ENCODE measurements around the gene CYSTM1.
"Not testable (repeated sequence)": the region's sequence is repeated elsewhere in the genome, so short reads cannot be mapped to it uniquely, and the experiment has no call there.

Gene CYSTM1

DNA sequence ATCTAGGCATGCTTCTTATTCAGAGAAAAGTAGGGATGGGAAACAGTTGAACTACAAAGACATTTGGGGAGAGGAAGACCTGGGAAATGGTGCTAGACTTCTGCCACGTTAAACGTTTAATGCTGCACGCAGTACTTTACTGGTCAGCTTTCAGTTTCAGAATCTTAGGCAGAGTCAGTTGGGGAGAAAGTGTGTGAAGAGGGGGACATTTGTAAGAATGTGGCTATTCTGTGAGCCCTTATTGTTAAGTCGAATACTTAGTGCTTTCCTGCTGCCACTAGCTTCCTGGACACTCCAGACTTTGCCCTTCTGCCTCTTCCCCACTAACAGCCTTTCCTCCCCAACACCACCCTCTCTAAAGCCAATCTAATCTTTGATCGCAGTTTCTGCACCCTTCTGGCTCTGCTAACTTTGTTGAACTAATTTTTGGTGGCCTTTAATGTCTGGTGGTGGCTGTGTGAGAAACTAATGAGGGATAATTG is 6.1 kb downstream of the CYSTM1 start:
- DNase-seq: no peak

DNA sequence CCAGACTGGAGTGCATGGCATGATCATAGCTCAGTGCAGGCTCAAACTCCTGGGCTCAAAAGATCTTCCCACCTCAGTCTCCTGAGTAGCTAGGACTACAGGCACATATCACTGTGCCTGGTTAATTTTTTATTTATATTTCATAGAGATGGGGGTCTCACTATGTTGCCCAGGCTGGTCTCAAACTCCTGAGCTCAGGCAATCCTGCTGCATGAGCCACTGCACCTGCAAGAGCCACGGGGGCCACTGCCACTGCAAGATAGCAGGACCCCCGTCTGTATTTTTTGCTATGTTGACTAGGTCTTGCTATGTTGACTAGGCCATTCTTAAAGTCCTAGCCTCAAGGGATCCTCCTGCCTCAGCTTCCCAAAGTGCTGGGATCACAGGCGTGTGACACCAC is 6.5 kb downstream of the CYSTM1 start:
- no peak for DNase-seq

DNA sequence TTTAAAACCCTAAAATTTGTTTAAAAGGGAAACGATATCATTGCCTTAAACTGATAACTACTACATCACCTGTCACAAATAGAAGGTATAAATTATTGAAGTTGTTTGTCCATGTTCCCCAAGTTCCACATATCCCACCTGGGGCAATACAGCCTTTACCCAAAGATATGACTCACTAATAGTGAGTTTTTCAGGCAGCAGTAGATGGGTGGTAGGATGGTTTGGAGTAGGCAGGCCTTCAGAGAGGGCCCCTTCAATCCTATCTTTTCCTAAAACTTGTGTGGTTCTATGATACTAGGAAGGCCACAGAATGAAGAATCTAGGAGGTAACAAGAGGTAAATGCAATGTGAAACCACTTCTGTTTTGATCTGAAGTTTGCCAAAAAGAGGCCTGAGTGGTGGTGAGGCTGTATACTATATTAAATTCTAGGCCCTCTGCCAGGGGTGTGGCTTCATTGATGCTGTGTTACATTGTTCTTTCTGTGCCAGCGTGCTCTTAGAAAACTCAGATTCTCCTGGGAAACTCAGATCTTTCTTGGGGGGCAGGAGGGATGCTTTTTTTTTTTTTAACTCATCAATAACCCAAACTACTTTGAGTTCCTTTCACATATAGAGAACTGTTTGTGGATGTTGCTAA is 7.2 kb downstream of the CYSTM1 start:
- no peak for DNase-seq

DNA sequence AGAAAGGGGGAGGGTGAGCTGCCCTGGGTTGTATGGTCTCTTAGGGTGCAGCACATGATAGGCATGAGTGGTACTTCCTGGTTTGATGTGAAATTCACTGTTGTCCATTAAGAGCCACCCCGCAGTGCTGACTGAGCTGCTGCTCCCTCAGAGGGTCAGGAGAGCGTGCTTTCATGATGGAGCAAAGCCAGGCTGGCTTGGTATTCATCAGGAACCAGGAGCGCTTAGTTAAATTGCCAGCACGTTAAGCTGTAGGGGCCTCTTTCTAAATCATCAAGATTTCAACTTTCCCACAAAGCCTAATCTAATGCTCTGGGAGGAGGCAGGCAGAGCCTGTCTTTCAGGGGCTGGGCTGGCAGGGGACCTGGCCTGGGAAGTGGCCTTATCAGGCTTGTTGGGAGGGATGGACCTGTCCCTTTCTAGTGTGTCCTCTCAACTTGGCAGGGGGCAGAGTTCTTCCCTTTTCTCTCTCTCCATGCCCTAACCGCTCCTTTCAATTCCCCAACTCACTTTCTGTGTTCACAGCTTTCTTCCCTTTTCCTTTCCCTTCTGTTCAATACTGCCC is 7.9 kb downstream of the CYSTM1 start:
- DNase-seq: no peak

DNA sequence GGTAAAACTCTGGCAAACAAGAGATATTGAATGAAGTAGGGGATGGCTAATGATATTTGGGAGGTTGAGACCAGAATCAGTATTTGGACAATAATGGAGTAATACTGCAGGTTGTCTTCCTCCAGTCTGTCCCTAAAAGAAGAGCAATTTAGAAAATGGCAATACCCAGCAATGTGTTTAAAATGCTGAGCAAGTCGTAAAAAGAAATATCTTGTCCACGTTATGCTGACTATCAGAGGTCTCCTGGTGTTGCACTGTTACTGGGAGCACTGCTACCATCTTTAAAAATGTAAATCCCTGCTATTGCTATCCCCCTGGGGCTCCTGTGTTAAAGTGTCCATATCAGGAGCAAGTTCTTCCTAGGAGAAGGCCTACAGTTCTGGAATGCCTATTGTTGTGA is 10.4 kb downstream of the CYSTM1 start:
- DNase-seq: no peak

DNA sequence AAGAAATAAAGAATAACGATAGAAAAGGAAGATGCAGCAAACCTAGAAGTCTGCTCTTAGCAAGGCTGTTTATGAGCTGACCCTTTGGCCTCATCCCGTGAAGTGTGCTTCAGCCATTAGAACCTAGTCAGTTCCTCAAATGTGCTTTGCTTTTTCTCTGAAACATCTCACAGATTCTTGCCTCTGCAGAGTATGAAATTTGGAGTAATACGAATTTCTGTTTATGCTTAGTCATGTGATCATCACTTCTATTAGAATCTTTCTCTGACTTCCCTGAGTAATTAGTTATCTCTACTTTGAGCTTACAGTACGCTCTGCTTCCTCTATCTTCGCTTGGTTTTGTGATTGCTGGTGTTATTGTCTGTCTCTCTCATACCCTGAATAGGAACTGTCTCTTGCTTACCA is 11.3 kb downstream of the CYSTM1 start:
- no peak for DNase-seq

DNA sequence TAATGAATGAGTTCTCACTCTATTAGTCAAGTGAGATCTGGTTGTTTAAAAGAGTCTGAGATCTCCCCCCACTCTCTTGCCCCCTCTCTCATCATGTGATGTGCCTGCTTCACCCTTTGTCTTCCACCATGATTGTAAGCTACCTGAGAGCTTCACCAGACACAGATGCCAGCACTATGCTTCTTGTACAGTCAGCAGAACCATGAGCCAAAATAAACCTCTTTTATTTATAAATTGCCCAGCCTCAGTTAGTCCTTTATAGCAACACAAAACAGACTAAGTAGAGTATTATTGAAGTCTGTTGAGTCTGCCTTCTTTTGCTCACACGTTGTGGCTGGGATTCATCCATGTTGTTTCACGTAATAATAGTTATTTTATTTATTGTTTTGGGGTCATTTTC is 14.3 kb downstream of the CYSTM1 start:
- no peak for DNase-seq

DNA sequence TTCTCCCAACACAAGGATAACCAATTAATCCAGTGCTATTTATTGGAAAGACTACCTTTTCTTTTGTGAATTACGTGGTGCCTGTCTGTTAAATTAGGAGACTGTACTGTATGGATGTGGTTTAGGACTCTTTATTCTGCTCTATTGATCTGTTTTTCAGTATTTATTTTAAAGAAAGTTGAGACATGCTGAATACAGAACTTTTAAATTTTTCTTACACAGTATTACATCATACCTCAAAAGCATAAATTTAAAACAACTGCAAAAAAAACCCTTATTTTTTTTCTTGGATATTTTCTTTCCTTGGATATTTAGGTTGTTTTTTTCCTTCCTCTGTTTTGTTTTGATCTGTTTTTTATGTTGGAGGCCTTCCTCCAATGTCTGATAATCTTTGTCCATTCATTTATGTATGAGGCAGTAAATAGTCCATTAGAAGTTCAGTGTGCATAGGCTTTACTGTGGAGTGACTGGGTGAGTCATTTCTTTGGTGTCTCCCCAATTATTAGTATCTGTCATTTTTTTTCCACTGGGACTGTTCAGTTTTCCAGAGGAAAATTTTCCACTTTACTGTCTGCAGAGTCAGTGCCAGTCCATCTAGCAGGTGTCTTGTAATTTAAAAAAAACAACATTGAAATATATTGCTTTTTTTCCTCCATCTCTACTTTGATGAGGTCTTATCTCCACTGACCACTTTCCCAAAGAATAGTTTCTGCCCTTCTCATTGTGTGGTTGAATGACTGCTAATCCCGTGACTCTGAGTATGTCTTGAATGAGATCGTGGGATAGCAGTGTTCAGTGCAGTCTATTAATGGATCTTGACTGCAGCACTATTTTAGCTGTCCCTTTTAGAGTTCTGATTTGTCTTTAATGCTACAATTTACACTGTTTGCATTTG is 15.2 kb downstream of the CYSTM1 start:
- no peak for DNase-seq

DNA sequence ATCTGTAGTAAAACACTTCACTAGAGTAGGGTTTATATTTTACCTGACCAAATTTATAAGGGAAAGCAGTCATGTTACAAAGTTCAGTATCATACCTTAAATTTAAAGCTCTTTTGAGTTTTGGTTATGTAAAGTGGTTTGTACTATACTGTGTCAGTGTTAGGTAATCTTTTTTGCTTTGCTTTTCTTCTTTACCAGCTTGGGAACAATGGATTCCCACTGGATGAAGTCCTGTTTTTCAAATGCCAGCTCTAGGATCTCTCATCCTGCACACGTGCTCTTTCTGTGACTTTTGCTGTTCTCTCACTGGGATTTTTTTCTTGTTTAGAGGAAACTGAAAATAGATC is 15.9 kb downstream of the CYSTM1 start:
- no peak for DNase-seq

DNA sequence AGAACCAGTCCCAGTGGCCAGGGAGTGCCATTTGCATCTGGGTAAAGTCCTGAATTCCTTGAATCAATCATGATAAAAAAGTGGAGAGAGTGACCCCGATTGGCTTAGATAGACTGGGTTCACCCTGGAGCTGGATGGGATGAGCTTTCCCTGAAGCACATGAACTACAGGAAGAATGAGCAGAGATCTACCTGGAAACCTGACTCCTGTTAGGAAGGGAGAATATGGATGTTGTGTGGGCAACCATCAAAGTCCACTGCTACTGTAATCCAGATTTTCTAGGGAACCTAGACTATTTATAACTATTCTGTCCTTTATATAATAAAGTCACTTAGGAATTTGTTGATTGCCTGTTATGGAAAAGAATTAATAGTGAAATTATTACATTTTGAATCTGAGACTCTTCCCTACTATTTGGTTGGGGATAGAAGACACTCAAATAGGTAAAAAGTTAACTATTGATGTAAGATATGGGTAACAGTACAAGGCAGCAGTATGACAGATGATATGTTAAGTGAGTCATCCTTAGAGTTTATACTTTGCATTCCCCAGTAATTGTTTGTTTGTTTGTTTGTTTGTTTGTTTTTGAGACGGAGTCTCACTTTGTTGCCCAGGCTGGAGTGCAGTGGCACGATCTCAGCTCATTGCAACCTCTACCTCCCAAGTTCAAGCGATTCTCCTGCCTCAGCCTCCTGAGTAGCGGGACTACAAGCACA is 17.9 kb downstream of the CYSTM1 start:
- no peak for DNase-seq

DNA sequence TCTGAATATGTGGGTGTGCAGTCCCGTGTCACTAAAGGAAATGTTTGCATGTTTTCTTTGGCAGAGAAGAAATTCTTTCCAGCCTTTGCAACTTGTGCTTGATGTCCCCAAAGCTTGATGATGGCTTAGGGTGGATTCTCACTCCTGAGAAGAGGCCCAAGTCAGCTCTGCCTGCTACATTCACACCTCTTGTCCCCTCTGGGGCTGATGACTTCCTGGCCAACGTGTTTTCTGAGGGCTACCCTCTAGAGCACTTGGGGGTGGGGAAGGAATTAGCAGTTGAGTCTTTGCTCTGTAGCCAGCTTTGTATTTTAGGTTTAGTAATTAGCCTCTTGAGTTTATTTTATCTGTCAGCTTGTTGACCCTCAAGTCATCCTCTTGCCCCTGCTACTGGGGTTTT is 19.7 kb downstream of the CYSTM1 start:
- DNase-seq: no peak

DNA sequence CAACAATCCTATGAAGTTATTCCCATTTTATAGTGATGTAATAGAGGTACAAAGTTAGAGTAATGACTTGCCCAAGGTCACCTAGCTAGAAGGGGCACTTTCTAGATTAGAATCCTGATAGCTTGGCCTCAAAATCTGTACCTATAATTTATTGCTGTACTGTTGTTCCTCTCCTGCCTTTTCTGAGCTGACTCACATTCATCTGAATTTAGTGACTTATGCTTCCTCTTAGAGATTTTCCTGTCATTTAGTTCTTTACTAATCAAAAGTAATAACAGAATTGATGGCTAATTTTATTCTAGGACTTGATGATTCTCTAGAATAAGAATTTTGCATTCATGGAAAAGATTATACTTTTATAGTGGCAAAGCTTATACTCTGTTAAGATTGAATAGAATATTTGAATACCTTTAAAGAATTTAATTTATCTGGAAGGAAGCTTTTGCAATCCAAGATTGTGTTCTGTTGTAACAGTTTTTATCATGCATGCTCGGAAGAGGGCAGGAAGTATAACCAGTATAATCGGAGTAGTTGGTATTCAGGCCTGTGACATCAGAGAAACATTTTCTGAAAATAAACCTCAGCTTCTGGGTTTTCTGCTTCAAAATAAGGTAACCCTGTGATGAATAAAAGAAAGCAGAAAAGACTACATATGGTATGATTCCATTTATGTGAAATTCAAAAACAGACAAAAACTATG is 21.3 kb downstream of the CYSTM1 start:
- DNase-seq: no peak

DNA sequence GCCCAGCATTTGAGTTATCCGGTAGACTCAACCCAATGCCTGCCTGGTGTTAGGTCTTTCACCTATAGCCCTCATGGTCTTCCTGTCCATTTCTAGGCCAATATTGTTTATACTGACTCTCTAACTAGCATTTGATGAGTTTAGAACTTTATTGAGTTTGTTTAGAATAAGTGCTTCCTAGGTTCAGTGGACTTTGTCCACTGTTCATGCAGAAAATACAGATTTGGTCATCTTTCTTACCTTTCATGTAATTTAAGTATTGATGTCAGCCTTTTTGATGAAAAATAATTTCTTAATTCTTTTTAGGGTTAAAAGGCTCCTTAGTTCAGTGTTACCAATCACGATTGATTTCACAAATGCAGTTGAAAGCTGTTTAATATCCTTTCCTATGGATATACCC is 22.0 kb downstream of the CYSTM1 start:
- DNase-seq: no peak

DNA sequence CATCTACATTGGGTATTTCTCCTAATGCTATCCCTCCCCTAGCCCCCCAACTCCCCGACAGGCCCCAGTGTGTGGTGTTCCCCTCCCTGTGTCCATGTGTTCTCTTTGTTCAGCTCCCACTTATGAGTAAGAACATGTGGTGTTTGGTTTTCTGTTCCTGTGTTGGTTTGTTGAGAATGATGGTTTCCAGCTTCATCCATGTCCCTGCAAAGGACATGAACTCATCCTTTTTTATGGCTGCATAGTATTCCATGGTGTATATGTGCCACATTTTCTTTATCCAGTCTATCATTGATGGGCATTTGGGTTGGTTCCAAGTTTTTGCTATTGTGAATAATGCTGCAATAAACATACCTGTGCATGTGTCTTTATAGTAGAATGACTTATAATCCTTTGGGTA is 23.9 kb downstream of the CYSTM1 start:
- DNase-seq: not testable (repeated sequence)

DNA sequence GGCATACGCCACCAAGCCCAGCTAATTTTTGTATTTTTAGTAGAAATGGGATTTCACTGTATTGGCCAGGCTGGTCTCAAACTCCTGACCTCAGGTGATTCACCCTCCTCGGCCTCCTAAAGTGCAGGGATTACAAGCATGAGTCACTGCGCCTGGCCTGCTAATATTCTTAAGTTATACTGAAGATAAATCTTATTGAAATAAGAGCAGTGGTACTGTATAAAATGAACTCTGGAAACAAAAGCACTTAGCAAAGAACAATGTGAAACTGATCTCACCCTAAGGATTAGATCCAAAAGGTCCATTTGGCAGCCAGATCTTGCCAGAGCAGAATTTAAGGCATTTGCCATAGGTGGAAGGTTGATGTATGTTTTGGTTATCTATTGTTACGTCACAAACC is 27.1 kb downstream of the CYSTM1 start:
- DNase-seq: no peak

DNA sequence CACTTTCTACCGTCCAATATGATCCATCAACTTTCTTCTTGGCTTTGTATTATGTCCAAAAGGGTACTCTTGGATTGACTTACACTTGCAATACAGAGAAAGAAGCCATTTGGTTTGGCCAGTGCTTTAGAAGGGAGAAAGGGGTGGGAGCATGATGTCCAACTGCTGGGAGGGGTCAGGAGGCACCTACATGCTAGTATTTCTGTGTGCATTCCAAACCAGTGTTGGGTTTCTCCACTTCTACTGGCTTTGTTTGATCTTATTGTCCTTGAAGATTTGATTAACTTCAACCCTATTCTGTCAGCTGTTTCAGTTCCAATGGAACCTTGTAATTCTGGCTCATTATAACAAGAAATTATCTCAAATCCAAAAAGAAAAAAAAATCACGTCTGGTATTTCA is 27.6 kb downstream of the CYSTM1 start:
- no peak for DNase-seq

DNA sequence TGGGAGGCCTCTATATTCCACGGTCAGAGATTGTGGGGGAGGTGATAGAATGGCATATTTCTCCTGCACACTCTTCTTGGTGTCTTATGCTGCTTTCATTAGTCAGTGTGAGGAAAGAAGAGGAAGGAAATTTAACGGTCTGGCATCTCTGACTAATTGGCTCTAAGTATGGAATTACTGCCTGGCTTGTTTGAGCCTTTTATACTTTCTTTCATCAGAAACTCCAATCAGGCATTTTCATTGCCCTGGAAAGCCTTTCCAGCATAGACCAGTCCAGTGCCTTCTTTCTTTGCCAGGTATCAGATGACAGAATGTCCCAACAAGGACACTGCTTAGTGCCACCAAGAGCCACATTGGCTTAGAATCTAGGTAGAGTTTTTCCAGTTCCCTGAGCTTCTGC is 30.2 kb downstream of the CYSTM1 start:
- no peak for DNase-seq

DNA sequence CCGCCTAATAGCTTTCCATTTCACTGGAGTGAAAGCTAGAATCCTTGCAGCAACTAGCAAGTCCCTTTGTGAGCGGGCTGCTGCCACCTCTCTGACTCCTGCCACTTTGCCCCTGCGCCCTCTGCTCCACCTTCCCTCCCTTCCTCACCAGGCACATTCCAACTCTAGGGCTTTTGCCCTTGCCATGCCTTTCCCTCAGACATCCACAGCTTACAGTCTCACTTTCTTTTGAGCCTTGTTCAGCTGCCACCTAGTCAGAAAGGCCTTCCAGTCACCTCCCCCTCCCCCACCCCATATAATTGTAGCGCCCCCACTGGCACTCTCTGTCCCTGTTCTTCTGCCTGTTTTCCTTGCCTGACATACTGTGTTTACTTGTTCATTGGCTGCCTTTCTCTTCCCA is 31.0 kb downstream of the CYSTM1 start:
- no peak for DNase-seq

DNA sequence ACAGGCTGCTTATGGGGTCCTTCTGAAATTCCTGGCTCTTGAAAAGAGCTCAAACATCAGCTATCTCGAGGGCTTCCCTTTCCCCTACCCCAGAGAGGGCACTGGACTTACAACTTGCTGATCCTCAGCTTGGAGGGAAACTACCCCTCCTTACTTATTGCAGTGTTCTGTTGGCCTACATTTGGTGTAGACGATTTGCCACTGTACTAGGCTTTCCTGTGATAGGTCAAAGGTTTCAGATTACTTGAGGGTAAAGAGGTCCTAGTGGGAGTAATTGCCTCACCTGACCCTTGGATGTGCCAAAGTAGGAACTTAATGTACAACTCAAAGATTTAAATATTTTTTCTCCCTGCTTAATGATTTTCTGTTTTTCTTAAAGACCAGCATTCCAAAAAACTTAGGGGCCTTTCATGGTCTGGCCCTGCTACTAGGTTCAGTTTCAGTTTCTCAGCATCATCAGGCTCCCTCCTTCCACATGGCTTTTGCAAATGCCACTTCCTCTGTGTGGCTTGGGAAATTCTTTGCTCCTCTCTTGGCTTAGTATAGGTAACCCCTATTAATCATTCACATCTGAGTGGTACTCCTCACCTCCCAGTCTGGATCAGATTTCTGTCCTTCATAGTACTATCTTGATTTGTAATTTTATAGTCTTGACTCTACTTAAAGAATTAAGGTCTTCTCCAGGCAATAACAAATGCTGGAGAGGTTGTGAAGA is 32.4 kb downstream of the CYSTM1 start:
- DNase-seq: no peak

DNA sequence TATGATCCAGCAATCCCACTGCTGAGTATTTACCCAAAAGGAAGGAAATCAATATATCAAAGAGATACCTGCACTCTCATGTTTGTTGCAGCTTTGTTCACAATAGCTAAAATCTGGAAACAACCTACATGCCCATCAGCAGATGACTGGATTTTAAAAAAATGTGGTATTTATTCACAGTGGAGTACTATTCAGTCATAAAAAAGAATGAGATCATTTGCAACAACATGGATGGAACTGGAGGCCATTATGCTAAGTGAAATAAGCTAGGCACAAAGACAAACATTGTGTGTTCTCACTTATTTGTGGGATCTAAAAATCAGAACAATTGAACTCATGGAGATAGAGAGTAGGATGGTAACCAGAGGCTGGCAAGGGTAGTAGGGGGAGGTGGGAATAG is 33.1 kb downstream of the CYSTM1 start:
- DNase-seq: no peak

DNA sequence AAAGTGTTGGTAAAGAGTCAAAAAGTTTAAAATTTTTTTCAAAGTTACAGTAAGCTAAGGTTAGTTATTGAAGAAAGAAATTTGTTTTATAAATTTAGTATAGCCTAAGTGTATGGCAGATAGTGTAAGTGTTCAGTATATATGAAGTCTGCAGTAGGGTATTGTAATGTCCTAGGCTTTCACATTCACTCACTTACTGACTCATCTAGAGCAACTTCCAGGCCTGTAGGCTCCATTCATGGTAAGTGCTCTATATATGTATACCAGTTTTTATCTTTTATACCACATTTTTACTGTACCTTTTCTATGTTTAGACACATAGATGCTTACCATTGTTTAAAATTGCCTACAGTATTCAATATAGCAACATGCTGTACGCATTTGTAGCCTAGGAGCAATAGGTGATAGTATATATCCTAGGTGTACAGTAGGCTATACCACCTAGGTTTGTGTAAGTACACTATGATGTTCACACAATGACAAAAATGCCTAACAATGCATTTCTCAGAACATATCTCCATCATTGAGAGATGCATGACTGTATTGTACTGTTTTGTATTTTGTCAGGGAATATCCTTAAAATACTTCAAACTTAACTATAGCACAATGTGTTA is 38.5 kb downstream of the CYSTM1 start:
- DNase-seq: no peak

DNA sequence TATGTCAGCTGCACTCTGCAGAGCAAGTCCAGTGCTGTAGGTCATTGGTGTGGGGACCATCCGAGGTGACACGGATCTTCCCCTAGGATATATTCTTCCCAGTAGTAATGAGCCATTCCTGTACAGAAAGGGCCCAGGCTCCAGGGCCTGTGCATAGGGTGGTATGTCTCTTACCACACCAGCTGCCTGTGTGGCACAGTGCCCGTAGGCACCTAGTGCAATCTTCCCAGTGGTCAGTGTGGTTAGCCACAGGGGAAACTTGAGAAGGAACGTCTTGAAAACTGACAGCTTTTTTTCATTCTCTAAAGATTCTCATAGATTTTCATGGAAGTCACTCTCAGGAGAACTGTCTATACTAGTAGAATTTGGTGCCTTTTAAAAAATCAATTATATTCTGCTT is 39.8 kb downstream of the CYSTM1 start:
- DNase-seq: no peak
